BLaER1 (cell line): Measurements from ENCODE around the gene TLX2.

Experiments used
- H3K27ac ChIP-seq: shearing (Covaris generic); formaldehyde crosslinking; 2 replicates; pipeline ENCODE4 v1.8.1; 2022
- H3K27me3 ChIP-seq: shearing (Covaris generic); formaldehyde crosslinking; 2 replicates; pipeline ENCODE4 v1.8.1; 2022
- H3K36me3 ChIP-seq: shearing (Covaris generic); formaldehyde crosslinking; 2 replicates; pipeline ENCODE4 v1.8.1; 2022
- H3K4me1 ChIP-seq: shearing (Covaris generic); formaldehyde crosslinking; 2 replicates; pipeline ENCODE4 v1.8.1; 2022
- H3K4me2 ChIP-seq: shearing (Covaris generic); formaldehyde crosslinking; 2 replicates; pipeline ENCODE4 v1.8.1; 2022
- H3K4me3 ChIP-seq: shearing (Covaris generic); formaldehyde crosslinking; 2 replicates; pipeline ENCODE4 v1.8.1; 2022
- H3K9ac ChIP-seq: shearing (Covaris generic); formaldehyde crosslinking; 2 replicates; pipeline ENCODE4 v1.8.1; 2022
- H3K9me3 ChIP-seq: shearing (Covaris generic); formaldehyde crosslinking; 2 replicates; pipeline ENCODE4 v1.8.1; 2022
- H4K20me1 ChIP-seq: shearing (Covaris generic); formaldehyde crosslinking; 2 replicates; pipeline ENCODE4 v1.8.1; 2022
- Cebpa-rat ChIP-seq: shearing (Covaris generic); IDR thresholded peaks from 2 replicates; pipeline ENCODE4 v1.8.1; 2022

TLX2 gene

DNA sequence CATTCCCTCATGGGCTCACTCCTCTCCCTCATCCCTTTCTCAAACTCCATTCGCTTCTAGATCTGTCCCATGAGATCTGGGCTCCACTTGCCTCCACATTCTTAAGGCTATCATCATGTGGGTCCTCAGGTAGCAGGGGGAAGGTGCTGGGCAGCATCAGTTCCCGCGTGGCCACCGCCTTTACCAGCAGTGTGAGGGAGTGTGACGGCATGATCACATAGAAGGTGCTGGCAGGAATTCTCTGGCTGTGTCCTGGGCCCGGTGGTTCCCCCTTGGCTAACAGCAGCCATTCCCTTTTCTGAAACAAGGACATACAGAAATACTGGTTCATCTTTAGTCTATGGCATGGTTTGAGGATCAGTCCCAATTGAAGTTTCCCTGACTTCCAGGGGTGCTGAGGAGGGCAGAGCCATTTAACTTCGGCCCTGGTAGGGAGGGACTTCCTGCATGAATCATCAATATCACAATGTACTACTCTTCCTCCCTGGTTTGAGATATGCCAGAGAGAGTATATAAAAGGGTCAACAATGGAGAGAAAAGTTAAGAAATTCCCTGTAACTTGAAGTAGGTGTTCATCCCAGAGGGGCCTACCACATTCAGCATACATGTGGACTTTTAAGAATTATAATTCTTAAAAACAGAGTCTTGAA lies 48.0 kb downstream of the TLX2 start:
- H3K4me2 ChIP-seq: no peak overlapping the region
- H3K4me3 ChIP-seq: no peak overlapping the region
- H3K27me3 ChIP-seq: 0 out of 2 replicates have a peak, but pooled peaks cover 3% of the 10 kb centered on the region
- H3K27ac ChIP-seq: no peak overlapping the region
- no peak for TF ChIP-seq Cebpa-rat
- 0 out of 2 replicates have a peak, but pooled peaks cover 7% of the 10 kb centered on the region for H3K36me3 ChIP-seq
- no peak overlapping the region for H3K9ac ChIP-seq
- H3K9me3 ChIP-seq: no peaks in the 10 kb centered on the region
- peaks cover 12% of the 10 kb centered on the region for H3K4me1 ChIP-seq
- H4K20me1 ChIP-seq: peaks cover 9% of the 10 kb centered on the region

- H3K9ac ChIP-seq: no peak overlapping the region
- no peaks in the 10 kb centered on the region for H3K36me3 ChIP-seq
- no peak for TF ChIP-seq Cebpa-rat
- H3K4me1 ChIP-seq: peaks cover 12% of the 10 kb centered on the region
- H3K4me3 ChIP-seq: no peak overlapping the region
- no peaks in the 10 kb centered on the region for H3K9me3 ChIP-seq
- no peak overlapping the region for H3K4me2 ChIP-seq
- H4K20me1 ChIP-seq: no peaks in the 10 kb centered on the region
- 0 out of 2 replicates have a peak, but pooled peaks cover 3% of the 10 kb centered on the region for H3K27me3 ChIP-seq
- no peak overlapping the region for H3K27ac ChIP-seq
Measured at GRCh38 chr2:74564222-74564621, 50.0 kb downstream of the TLX2 start.

DNA sequence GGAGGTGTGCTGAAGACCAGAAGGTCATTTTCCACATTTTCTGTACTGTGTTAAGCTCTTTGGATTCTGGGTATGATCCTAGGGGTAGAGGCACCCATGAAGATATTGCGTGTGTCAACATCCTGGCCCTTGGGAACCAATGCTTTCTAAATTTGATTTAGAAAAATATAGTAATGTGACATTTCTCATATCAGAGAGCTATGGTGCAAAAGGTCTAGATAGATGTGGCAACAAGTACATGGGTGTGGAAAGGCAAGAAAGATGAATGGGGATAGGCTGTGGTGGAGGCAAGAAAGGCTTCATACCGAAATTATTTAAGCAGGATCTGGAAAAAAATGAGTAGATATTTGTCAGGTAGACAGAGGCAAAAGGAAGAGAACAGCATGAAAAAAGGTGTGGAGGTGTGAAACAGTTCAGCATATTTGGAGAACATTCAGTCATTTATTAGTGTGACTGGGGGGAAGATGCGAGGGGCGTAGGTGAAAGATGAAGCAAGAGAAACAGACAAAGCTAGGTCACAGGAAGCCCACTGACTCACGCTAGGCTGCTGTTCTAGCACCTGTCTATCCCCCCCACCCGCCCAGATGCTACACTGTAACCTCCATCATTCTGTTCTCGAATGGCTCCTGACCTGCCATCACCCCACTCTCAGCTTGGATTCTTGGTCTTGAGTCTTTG lies 52.0 kb downstream of the TLX2 start:
- no peak overlapping the region for H3K4me2 ChIP-seq
- TF ChIP-seq Cebpa-rat: no peak
- no peaks in the 10 kb centered on the region for H4K20me1 ChIP-seq
- no peaks in the 10 kb centered on the region for H3K27me3 ChIP-seq
- no peaks in the 10 kb centered on the region for H3K36me3 ChIP-seq
- no peaks in the 10 kb centered on the region for H3K9me3 ChIP-seq
- H3K4me3 ChIP-seq: no peak overlapping the region
- no peak overlapping the region for H3K27ac ChIP-seq
- no peak overlapping the region for H3K9ac ChIP-seq
- H3K4me1 ChIP-seq: peaks cover 9% of the 10 kb centered on the region

GRCh38 chr2:74566754-74567085 lies 52.5 kb downstream of the TLX2 start:
- no peak for TF ChIP-seq Cebpa-rat
- H3K4me2 ChIP-seq: no peak overlapping the region
- no peaks in the 10 kb centered on the region for H3K36me3 ChIP-seq
- H3K9ac ChIP-seq: no peak overlapping the region
- no peak overlapping the region for H3K27ac ChIP-seq
- H3K4me3 ChIP-seq: no peak overlapping the region
- H3K27me3 ChIP-seq: no peaks in the 10 kb centered on the region
- peaks cover 14% of the 10 kb centered on the region for H3K4me1 ChIP-seq
- H3K9me3 ChIP-seq: no peaks in the 10 kb centered on the region
- H4K20me1 ChIP-seq: no peaks in the 10 kb centered on the region
